NCI-H2227 (cell line): ENCODE results near the gene PRR5L.

ENCODE experiments used
- DNase-seq: peaks from one replicate; lab custom pipeline; 2025; ENCODE audit not compliant: unreplicated experiment; lab: John Stamatoyannopoulos, UW

Gene PRR5L

GRCh38 chr11:36375353-36376008 is 79.4 kb downstream of the PRR5L start:
- DNase-seq = no peak

DNA sequence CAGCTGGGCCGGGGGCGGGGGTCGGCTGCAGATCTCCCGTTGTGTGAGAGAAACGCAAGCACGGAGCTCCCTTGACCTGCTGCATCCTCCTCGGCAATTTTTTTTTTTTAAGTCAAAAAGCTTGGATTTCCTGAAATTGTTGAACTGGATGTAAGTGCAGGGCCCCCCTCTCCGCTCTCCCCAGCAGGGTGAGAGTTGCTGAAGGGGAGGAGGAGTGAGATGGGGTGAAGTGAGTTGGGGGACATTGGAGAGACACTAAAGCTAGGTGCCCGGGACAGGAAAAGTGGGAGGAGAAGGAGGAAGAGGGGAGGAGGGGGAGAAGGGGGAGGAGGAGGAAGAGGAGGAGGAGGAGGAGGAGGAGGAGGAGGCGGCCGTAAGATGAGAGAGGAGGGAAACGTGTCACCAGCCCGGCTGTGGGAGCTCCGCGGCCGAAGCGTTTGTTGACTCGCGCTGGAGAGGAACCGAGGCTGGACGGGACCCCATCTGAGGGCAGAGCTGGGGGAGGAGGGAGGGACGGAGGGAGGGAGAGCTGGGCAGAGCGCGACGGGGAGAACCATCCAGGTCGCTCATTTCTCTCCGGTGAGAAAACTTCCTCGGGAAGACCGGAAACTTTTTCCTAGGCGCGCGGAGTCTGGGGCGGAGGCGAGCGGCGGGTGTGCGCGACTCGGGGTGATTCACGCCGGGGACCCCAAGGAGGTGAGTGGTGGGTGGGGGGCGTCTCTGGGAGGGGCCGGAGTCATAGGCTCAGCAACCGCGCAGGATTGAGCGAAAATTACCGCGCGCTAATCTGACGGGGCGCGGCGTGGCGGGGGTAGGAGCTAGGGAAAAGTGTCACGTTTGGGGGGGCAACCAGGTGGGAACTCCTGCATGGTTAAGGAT is 80.2 kb downstream of the PRR5L start:
- DNase-seq = no peak

DNA sequence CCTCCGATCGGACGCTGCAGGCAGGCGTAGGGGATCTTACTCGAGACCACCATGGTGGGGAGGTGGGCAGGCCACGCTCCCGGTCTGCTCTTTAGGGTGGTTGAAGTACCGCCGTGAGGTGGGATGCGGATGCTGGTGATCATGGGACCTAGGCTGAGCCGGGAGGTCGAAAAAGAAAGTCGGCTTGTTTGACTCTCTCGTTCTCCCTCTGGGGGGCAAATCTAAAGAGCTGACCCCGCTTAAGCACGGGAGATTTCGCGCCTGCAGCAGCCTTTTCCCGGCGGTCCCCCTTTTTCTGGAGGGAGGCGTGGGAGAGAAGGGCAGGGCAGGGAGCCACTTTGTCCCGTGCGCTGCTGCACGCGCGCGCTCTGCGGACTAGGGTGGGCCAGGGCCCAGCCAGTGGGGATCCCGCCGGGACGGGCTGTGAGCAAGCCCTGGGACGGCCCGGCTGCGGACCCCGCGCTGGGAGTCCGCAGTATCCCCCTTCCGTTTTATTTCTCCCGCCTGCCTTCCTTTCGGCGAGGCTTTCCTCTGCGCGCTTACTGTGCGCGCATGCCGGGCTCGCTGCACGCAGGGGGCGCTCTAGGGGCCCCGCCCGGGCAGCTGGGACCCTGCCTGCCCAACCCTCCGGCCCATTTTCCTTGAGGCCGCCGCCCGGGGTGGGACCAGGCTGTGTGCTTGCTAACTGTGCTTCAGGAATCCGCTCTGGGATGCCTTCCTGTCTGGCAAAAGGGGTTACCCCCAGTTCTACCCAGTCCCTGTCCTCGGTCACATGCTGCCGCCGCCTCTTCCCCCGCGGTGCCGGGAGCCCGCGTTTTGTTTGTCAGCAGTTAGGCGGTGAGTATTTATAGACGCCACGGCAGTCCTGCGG is 81.0 kb downstream of the PRR5L start:
- peak; percentile 78 for DNase-seq

GRCh38 chr11:36377759-36378564 is 81.9 kb downstream of the PRR5L start:
- no peak for DNase-seq

DNA sequence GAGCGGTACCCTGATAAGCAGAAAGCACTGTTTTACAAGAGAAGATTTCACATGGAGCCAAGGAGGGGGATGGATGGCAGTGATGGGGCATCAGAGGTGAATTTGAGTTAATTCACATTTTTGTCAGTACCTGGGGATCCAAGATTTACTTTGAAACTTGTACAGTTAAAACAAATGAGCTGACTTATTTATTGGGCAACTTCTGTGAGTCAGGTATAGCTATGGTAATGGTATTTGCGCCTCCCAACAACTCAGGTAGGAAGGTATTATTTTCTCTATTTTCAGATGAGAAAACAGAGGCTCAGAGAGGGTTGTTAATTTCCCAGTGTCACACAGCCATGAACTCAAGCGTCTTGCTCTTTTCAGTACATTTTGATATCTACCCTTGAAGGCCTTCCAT is 83.6 kb downstream of the PRR5L start:
- DNase-seq = no peak

DNA sequence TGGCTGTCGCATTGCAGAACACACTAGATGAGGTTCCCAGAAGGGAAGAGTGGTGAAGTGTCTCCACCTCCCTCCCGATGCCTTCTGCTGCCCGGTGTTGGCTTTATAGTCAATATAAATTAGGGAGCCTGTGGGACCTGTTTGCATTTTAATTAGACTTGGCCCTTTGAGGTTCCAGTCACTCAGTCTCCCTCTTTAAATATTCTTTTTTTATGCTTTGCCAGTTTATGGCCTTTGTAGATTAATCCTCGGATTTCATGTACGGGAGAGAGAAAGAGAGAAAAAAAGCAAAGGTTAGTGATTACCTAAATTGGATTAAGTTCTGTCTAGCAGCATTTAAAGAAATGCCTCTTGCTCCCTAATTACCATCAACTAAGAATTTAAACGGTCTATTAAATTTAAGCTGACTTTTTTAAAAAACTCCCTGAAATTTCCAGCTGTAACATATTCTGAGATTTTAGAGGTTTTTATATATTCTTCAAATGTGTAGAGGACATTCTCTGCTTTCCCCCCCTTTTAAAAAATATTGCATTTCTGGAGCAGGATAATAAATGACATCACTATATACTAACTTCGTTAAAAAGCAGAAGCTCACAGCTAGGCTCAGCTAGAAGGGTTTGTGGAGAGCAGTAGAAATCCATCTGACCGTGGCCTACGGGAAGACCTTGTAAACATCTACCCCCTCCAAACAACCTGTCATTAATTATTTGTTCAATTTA is 84.4 kb downstream of the PRR5L start:
- DNase-seq = no peak

DNA sequence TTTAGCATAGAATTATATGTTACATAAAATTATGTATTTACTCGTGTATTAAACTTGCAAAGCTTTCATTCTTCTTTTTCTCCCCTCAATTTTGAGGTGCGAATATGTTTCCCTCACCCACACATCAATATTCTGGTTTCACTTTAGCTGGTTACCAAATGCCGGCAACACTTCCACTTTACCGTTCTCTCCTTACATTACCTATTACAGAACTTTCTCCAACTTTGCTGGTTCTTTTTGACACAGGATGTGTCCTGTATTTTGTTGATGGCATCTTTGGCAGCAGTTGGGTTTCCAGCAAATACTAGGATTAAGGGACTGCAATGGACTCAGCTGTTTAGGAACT is 84.9 kb downstream of the PRR5L start:
- DNase-seq = no peak

DNA sequence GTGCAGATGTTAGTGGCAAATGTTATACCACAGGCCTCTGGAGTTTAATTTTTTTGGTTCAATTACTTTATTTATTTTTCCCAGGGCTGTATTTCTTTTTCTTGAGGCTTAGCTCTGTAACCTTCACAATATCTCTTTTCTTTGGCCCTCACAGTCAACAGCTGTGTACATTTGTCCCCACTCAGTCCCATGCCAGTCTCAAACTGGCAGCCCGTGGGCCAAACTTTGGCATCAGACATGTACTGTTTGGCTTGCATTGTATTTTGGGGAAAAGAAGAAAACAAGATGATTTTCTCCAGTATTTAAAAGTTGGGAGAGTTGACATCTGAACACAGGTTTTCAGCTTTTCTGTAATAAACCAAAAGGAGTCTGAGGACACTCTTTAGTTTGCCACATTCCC is 87.1 kb downstream of the PRR5L start:
- no peak for DNase-seq

- DNase-seq = peak; percentile 56
Observed at GRCh38 chr11:36385121-36385970, 89.3 kb downstream of the PRR5L start.

GRCh38 chr11:36386411-36386810 is 90.3 kb downstream of the PRR5L start:
- DNase-seq = no peak

GRCh38 chr11:36388071-36388470 is 92.0 kb downstream of the PRR5L start:
- DNase-seq = no peak

DNA sequence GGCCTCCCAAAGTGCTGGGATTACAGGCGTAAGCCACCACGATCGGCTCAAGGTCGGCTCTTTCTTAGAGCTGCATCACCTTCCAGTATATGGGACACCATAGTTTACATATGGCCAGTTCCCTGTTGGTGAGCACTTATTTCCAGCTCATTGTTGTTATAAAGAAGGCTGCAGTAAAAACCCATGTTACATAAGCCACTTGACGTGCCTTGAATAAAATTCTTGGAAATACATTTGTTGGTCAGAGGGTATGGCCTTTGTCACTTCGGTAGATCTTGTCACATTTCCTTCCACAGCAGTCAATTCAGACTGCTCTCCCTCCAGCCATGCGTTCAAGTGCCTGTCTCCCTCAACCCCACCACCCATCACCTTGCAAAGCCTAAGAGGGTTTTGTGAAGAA is 92.9 kb downstream of the PRR5L start:
- no peak for DNase-seq

DNA sequence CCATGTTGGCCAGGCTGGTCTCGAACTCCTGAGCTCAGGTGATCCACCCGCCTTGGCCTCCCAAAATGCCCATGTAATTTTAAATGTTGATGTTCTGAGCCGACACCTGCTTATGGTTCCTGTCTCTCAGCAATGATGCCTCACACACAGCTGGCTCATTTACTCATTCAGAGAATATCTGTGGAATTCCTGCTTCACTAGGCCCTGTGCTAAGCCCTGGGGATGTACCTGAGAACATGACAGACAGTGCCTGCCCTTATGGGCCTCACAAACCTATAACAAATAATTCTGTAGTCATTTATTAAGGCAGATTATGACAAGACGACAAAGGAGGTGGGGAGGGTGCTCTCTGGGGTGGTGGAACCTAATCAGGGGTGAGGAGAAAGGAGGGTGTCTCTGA is 93.7 kb downstream of the PRR5L start:
- DNase-seq = no peak

DNA sequence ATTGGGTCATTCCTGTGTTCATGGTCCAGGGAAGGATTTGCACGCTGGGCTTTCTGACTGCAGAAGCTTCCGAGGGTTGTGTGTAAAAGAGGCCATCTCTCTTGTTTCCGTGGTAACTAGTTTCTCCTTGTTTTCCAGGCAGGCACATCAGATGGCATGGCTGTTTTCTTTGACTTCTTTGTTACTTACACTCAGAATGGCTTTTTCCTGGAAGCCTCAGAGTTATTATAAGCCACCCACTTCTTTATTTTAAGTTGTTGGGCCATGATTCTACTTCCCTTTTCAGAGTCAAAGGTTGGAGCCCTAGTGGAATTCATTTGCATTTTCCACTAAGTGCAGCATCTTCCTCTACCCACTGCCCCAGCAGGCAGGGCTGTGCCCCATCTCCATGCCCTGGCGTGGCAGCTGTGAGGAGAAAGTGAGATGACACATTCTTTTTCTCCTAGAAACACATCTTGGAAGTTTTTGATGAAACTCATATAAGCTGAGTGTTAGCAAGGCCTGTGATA is 94.9 kb downstream of the PRR5L start:
- no peak for DNase-seq

- DNase-seq = no peak
Observed at GRCh38 chr11:36392196-36392595, 96.1 kb downstream of the PRR5L start.

- DNase-seq = no peak
Observed at GRCh38 chr11:36394056-36394455, 98.0 kb downstream of the PRR5L start.

DNA sequence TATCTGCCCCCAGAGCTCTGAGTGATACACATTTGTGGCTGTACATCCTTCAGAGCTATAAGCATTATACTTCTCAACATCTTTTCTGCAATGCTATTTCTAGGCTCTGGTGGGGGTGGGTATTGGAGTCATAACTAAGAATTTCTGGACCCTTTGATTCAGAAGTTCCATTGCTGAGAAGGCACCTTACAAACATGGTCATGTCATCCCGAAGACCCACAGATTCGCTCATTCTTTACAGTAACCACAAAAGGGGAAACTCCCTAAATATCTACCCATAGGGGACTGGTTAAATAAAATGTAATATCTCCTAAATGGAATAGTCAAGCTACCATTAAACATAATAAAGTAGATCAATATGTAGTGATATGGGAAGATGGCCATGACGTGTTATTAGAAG is 98.8 kb downstream of the PRR5L start:
- no peak for DNase-seq

GRCh38 chr11:36395978-36396736 is 100.1 kb downstream of the PRR5L start:
- DNase-seq = no peak
